A549 (cell line): ENCODE data around the gene SORT1.

ENCODE experiments used
- TF ChIP-seq, protein P1 (sequence below): fragments of >200 bp; sonication (Bioruptor Twin); formaldehyde crosslinking; IDR thresholded peaks from 3 replicates; pipeline ENCODE4 v1.5.1; 2016
- TF ChIP-seq, protein P2 (sequence below): fragments of 200-600 bp; sonication (generic); IDR thresholded peaks from 2 replicates; pipeline ENCODE4 v1.6.1; 2016; ENCODE audit warnings: antibody characterized with exemption, mild to moderate bottlenecking, moderate library complexity

DNA sequence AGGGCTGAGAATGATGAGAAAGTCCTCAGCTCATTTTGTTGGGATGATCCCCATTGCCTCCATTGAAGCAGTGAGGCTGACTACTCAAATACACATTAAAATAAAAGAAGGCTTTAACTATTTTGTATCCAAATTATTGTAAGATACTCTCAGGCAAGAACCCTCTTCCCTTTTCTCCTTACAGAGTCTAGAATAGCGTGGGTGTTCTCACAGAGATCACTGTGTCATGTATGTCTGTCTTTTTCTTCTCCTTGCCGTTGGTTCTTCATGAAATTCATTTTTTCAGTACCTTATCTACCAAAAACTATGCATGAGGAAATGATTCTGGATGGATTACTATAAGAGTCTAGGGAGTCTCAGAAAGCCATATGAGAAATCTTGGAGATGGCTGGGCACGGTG is 30.1 kb downstream of the SORT1 start:
- TF ChIP-seq, protein P1, sequence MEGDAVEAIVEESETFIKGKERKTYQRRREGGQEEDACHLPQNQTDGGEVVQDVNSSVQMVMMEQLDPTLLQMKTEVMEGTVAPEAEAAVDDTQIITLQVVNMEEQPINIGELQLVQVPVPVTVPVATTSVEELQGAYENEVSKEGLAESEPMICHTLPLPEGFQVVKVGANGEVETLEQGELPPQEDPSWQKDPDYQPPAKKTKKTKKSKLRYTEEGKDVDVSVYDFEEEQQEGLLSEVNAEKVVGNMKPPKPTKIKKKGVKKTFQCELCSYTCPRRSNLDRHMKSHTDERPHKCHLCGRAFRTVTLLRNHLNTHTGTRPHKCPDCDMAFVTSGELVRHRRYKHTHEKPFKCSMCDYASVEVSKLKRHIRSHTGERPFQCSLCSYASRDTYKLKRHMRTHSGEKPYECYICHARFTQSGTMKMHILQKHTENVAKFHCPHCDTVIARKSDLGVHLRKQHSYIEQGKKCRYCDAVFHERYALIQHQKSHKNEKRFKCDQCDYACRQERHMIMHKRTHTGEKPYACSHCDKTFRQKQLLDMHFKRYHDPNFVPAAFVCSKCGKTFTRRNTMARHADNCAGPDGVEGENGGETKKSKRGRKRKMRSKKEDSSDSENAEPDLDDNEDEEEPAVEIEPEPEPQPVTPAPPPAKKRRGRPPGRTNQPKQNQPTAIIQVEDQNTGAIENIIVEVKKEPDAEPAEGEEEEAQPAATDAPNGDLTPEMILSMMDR: no peak
- TF ChIP-seq, protein P2, sequence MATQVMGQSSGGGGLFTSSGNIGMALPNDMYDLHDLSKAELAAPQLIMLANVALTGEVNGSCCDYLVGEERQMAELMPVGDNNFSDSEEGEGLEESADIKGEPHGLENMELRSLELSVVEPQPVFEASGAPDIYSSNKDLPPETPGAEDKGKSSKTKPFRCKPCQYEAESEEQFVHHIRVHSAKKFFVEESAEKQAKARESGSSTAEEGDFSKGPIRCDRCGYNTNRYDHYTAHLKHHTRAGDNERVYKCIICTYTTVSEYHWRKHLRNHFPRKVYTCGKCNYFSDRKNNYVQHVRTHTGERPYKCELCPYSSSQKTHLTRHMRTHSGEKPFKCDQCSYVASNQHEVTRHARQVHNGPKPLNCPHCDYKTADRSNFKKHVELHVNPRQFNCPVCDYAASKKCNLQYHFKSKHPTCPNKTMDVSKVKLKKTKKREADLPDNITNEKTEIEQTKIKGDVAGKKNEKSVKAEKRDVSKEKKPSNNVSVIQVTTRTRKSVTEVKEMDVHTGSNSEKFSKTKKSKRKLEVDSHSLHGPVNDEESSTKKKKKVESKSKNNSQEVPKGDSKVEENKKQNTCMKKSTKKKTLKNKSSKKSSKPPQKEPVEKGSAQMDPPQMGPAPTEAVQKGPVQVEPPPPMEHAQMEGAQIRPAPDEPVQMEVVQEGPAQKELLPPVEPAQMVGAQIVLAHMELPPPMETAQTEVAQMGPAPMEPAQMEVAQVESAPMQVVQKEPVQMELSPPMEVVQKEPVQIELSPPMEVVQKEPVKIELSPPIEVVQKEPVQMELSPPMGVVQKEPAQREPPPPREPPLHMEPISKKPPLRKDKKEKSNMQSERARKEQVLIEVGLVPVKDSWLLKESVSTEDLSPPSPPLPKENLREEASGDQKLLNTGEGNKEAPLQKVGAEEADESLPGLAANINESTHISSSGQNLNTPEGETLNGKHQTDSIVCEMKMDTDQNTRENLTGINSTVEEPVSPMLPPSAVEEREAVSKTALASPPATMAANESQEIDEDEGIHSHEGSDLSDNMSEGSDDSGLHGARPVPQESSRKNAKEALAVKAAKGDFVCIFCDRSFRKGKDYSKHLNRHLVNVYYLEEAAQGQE: no peak
